ENCODE results near the gene CCNDBP1. TPM values are rescaled to one million over a fixed set of nuclear protein-coding genes. Genes with fewer than 3 reads are reported as not detected.
"Not testable (repeated sequence)": the region's sequence is repeated elsewhere in the genome, so short reads cannot be mapped to it uniquely, and the experiment has no call there.

CCNDBP1 gene, protein sequence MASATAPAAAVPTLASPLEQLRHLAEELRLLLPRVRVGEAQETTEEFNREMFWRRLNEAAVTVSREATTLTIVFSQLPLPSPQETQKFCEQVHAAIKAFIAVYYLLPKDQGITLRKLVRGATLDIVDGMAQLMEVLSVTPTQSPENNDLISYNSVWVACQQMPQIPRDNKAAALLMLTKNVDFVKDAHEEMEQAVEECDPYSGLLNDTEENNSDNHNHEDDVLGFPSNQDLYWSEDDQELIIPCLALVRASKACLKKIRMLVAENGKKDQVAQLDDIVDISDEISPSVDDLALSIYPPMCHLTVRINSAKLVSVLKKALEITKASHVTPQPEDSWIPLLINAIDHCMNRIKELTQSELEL
- 10 to 100 TPM; 45.8 to 51.6 TPM for total RNA-seq

DNA sequence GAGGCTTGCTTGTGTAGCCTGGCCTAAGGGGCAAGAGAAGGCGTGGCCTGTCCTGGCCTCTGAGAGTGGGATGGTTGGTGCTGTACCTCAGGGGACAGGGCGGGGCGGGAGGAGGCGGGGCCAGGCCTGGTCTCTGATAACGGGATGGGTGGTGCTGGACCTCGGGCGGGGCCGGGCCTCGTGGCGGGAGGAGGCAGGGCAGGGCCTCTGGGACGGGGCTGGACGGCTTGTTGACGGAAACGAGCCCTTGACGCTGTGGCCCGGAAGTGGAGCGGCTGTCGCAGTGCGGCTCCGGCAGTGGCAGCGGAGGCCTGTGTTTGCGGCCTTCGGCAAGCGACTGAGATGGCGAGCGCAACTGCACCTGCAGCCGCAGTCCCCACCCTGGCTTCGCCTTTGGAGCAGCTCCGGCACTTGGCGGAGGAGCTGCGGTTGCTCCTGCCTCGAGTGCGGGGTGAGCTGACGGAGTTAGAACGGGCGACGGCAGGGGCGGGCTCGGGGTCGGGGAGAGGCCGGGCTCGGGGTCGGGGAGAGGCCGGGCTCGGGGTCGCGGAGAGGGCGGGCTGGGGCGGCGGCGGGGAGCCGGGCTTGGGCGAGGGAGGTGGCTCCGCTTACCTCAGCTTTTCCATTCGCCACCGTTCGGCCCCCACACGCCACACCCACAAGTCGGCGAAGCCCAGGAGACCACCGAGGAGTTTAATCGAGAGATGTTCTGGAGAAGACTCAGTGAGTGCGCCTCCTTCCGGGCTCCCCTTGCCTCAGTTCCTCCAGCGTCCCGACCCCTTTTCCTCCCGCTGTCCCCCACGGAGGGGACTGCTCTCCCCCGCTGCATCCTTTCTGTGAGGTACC, at the start of gene CCNDBP1:
CCNDBP1 (plus strand) TSS at position 247 of the 846 bp plus-strand sequence; CDS start at position 343, 96 bp downstream.
- CTCF ChIA-PET: interaction anchor here (1.4 to 2.5 kb wide), 3 partner anchors 19 to 100 kb away, joined by 7 to 18 read pairs (median 8); no protein-coding TSS in a partner anchor
- intact Hi-C loops (cut with DNase I, micrococcal nuclease): loop anchor here in 1 of 2 experiments (1.0 to 5.0 kb wide), 14 partner anchors 52 to 912 kb away; partner anchors contain the start of genes CDAN1, GANC, LCMT2 and PDIA3
- Mint-ChIP-seq H3K36me3 (ENCODE audit: low read depth) (peaks cover 15% of the 10 kb centered on the region), H3K4me1 (peaks cover 26% of the 10 kb centered on the region), H3K4me3 (peak within 1 kb of the TSS; percentile 90), H3K27me3 (no peaks in the 10 kb centered on the region), H3K27ac (peak within 1 kb of the TSS; percentile 94), H3K9me3 (ENCODE audit: low read depth) (no peaks in the 10 kb centered on the region)
- peak; percentile 96 for ATAC-seq
- DNase-seq: peak; percentile 94
- POLR2A ChIA-PET: interaction anchor here (0.5 kb wide), 1 partner anchor 1733 kb away, joined by 3 read pairs; no protein-coding TSS in a partner anchor

DNA sequence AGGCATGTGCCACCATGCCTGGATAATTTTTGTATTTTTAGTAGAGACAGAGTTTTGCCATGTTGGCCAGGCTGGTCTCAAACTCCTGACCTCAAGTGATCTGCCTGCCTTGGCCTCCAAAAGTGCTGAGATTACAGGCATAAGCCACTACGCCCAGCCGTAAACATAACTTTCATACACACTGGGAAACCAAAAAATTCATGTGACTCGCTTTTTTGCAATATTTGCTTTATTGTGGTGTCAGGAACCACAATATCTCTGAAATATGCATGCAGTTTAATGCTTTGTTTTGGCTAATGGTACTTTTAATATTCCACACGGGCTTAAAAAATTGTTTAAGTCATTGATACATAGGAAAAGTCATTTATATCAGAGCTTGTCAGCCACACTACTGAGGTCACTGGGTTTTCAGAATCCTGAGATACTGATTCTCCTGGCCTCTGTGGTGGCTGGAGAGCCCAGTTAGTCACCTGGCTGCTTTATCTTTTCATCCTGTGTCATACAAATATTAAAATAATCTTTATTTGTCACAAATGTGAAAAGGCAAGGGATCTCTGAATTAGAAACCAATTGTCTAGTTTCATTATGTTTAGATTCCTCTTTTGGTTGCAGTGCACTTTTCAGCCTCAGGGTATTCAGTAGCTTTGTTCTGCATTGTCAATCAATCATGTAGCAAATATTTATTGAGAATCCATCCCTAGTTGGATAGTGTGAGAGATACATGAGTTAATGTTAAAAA, 41.8 kb upstream of the CCNDBP1 start:
- Mint-ChIP-seq H3K36me3 (ENCODE audit: low read depth) (peaks cover 36% of the 10 kb centered on the region), H3K27ac (no peak overlapping the region), H3K27me3 (no peaks in the 10 kb centered on the region), H3K9me3 (ENCODE audit: low read depth) (no peaks in the 10 kb centered on the region), H3K4me3 (no peak overlapping the region), H3K4me1 (peaks cover 14% of the 10 kb centered on the region)
- intact Hi-C loops (cut with DNase I, micrococcal nuclease): no loop called here
- DNase-seq: no peak
- ChIA-PET POLR2A (no interaction called here), CTCF (interaction anchor here (0.9 kb wide), 1 partner anchor 22 kb away, joined by 3 read pairs; no protein-coding TSS in a partner anchor)
- ATAC-seq: peak; percentile 42

DNA sequence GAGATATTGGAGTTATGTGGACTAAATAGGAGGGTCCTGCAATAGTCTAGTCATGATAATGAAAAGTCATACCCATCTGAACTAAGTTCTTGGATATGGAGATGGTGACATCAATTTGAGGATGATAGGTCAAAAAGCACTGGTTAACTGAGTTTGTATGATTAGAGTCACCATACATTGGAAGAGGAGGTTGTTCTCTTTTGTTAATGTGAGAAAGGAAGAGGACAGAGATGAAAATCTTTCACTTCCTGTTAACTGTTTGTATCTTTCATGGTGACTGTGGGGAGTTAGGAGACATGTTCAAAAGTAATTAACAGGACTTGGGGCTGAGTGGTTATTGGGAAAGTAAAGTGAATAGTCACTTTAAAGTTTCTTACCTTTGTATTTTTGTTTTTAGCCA, 40.7 kb upstream of the CCNDBP1 start:
- H3K4me3 Mint-ChIP-seq: no peak overlapping the region
- DNase-seq (no peak), ATAC-seq (peak; percentile 26)
- peaks cover 14% of the 10 kb centered on the region for H3K4me1 Mint-ChIP-seq
- H3K27ac Mint-ChIP-seq: no peak overlapping the region
- intact Hi-C loops (cut with DNase I, micrococcal nuclease): no loop called here
- no peaks in the 10 kb centered on the region for H3K9me3 Mint-ChIP-seq (ENCODE audit: low read depth)
- POLR2A ChIA-PET: no interaction called here
- no peaks in the 10 kb centered on the region for H3K27me3 Mint-ChIP-seq
- H3K36me3 Mint-ChIP-seq (ENCODE audit: low read depth): peaks cover 35% of the 10 kb centered on the region
- CTCF ChIA-PET: no interaction called here

DNA sequence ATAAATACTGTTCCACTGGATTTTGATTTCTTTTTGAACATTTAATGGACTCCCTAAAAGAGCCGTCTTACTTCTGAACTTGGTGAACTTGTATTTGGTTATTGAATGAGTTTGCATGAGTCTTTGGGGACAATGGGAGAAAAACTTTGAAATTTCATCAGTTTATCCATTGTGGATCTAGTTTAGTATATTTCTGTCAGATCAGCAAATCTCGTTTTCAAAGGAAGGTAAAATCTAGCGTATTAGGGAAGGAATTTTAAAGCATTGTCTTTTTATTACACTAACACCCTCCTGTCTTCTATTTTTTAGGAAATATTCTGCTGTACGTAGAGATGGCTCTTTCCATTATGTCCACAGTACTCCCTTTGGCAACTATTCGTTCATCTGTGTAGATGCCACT, 39.0 kb upstream of the CCNDBP1 start:
- H3K27me3 Mint-ChIP-seq: no peaks in the 10 kb centered on the region
- intact Hi-C loops (cut with DNase I, micrococcal nuclease): no loop called here
- POLR2A ChIA-PET: interaction anchor here (0.5 kb wide), 1 partner anchor 355 kb away, joined by 3 read pairs; no protein-coding TSS in a partner anchor

DNA sequence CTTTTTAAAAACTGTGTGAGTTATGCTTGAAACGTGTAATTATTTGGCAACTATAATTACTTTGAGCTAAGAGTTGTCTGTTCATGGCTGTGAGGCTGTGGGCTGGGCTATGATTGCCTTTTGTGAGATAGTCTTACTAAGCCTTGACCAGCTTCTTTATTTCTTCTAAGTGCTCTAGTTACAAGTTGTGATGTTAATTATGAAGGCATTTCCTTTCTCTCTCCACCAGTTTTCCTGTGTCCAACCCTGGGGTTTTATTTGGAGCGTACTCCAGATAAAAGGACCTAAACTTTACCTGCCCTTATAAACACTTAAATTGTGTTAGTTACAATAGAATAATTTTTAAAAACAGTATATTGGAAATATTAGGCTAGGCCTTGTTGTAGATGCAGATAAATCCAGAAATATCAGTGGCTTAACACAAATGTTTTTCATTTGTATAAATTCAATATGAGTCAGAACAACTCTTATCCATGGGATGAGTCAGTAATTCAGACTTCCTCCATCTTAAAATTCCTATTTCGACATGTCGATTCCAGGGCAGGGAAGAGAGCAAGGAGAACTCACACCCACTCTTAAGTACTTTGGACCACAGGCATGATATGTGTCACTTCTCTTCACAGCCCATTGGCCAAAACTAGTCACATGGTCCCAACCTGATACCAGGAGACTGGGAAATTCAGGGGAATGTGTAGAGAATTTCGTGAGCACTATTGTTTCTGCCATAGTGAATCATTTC, 34.8 kb upstream of the CCNDBP1 start:
- H3K36me3 Mint-ChIP-seq (ENCODE audit: low read depth): peaks cover 32% of the 10 kb centered on the region
- intact Hi-C loops (cut with DNase I, micrococcal nuclease): no loop called here
- POLR2A ChIA-PET: no interaction called here

More for the DNA sequence above, 39.0 kb upstream of the CCNDBP1 start:
- DNase-seq (no peak), ATAC-seq (no peak)
- Mint-ChIP-seq H3K36me3 (ENCODE audit: low read depth) (peaks cover 29% of the 10 kb centered on the region), H3K9me3 (ENCODE audit: low read depth) (no peaks in the 10 kb centered on the region), H3K4me1 (peaks cover 14% of the 10 kb centered on the region), H3K4me3 (no peak overlapping the region), H3K27ac (no peak overlapping the region)
- CTCF ChIA-PET: no interaction called here

DNA sequence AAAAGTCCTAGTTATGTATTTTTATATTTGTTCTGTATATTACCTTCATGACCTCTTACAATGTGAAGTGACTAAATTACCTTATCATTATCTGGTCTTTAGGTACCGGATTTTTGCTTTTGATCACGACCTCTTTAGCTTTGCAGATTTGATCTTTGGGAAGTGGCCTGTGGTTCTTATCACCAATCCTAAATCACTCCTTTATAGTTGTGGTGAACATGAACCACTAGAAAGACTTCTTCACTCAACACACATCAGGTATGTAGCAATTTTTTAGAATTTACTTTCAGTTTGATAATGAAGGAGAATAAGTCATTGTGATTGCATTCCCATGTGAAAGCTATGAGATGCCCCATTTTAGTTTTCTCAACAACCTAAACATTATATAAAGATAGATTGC, 33.5 kb upstream of the CCNDBP1 start:
- Mint-ChIP-seq H3K4me1 (peaks cover 11% of the 10 kb centered on the region), H3K36me3 (ENCODE audit: low read depth) (peaks cover 32% of the 10 kb centered on the region), H3K27me3 (no peaks in the 10 kb centered on the region), H3K4me3 (no peak overlapping the region), H3K9me3 (ENCODE audit: low read depth) (no peaks in the 10 kb centered on the region), H3K27ac (no peak overlapping the region)
- intact Hi-C loops (cut with DNase I, micrococcal nuclease): no loop called here
- ChIA-PET POLR2A (no interaction called here), CTCF (interaction anchor here (0.5 kb wide), 1 partner anchor 31 kb away, joined by 3 read pairs; no protein-coding TSS in a partner anchor)
- no peak for DNase-seq
- peak; percentile 55 for ATAC-seq

More for the DNA sequence above, 34.8 kb upstream of the CCNDBP1 start:
- Mint-ChIP-seq H3K27me3 (no peaks in the 10 kb centered on the region), H3K9me3 (ENCODE audit: low read depth) (no peaks in the 10 kb centered on the region), H3K27ac (no peak overlapping the region), H3K4me1 (peaks cover 11% of the 10 kb centered on the region), H3K4me3 (no peak overlapping the region)
- no peak for ATAC-seq
- CTCF ChIA-PET: interaction anchor here (0.7 kb wide), 1 partner anchor 42 kb away, joined by 3 read pairs; no protein-coding TSS in a partner anchor
- no peak for DNase-seq

DNA sequence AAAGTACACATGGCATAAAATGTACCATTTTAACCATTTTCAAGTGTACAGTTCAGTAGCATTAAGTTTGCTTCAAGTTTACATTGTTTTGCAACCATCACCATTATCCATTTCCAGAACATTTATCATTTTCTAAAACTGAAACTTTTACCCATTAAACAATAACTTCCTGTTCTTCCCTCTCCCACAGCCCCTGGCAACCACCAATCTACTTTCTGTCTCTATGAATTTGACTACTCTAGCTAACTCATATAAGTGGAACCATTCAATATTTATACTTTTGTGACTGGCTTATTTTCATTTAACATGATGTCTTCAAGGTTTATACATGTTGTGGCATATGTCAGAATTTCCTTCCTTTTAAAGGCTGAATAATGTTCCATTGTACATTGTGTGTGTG, 31.9 kb upstream of the CCNDBP1 start:
- Mint-ChIP-seq H3K9me3 (ENCODE audit: low read depth) (no peaks in the 10 kb centered on the region), H3K27ac (no peak overlapping the region), H3K27me3 (no peaks in the 10 kb centered on the region), H3K4me3 (no peak overlapping the region), H3K4me1 (peaks cover 11% of the 10 kb centered on the region), H3K36me3 (ENCODE audit: low read depth) (peaks cover 32% of the 10 kb centered on the region)
- DNase-seq: no peak
- CTCF ChIA-PET: interaction anchor here (0.9 kb wide), 1 partner anchor 51 kb away, joined by 3 read pairs; no protein-coding TSS in a partner anchor
- POLR2A ChIA-PET: no interaction called here
- intact Hi-C loops (cut with DNase I, micrococcal nuclease): no loop called here
- no peak for ATAC-seq

DNA sequence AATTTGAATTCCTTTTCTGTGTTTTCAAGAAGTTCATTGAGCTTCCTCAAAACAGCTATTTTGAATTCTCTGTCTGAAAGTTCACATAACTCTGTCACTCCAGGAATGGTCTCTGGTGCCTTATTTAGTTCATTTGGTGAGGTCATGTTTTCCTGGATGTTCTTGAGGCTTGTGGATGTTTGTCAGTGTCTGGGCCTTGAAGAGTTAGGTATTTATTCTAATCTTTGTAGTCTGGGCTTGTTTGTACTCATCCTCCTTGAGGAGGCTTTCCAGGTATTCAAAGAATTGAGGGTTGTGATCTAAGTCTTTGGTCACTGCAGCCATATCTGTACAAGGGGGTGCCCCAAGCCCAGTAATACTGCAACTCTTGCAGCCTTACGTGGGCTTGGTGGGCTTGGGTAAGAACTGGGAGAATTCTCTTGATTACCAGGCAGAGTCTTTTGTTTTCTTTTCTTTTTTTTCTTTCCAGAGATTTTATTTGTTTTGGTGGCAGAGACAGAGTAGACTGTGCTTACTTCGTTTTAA, 19.3 kb upstream of the CCNDBP1 start:
- DNase-seq (no peak), ATAC-seq (no peak)
- Mint-ChIP-seq H3K4me1 (peaks cover 3% of the 10 kb centered on the region), H3K36me3 (ENCODE audit: low read depth) (peaks cover 29% of the 10 kb centered on the region), H3K9me3 (ENCODE audit: low read depth) (no peaks in the 10 kb centered on the region), H3K27ac (no peak overlapping the region), H3K27me3 (no peaks in the 10 kb centered on the region), H3K4me3 (no peak overlapping the region)
- ChIA-PET POLR2A (interaction anchor here (0.6 kb wide), 1 partner anchor 44 kb away, joined by 7 read pairs; no protein-coding TSS in a partner anchor), CTCF (no interaction called here)
- intact Hi-C loops (cut with DNase I, micrococcal nuclease): no loop called here

DNA sequence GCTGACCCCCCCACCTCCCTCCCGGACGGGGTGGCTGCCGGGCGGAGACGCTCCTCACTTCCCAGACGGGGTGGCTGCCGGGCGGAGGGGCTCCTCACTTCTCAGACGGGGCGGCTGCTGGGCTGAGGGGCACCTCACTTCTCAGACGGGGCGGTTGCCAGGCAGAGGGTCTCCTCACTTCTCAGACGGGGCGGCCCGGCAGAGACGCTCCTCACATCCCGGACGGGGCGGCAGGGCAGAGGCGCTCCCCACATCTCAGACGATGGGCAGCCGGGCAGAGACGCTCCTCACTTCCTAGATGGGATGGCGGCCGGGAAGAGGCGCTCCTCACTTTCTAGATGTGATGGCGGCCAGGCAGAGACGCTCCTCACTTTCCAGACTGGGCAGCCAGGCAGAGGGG, 17.9 kb upstream of the CCNDBP1 start:
- ATAC-seq; H3K4me1 Mint-ChIP-seq; DNase-seq; intact Hi-C loops (cut with DNase I, micrococcal nuclease); H3K27ac Mint-ChIP-seq; CTCF ChIA-PET; H3K9me3 Mint-ChIP-seq (ENCODE audit: low read depth); H3K4me3 Mint-ChIP-seq; POLR2A ChIA-PET; H3K27me3 Mint-ChIP-seq: not testable (repeated sequence)
- peaks cover 34% of the 10 kb centered on the region for H3K36me3 Mint-ChIP-seq (ENCODE audit: low read depth)

DNA sequence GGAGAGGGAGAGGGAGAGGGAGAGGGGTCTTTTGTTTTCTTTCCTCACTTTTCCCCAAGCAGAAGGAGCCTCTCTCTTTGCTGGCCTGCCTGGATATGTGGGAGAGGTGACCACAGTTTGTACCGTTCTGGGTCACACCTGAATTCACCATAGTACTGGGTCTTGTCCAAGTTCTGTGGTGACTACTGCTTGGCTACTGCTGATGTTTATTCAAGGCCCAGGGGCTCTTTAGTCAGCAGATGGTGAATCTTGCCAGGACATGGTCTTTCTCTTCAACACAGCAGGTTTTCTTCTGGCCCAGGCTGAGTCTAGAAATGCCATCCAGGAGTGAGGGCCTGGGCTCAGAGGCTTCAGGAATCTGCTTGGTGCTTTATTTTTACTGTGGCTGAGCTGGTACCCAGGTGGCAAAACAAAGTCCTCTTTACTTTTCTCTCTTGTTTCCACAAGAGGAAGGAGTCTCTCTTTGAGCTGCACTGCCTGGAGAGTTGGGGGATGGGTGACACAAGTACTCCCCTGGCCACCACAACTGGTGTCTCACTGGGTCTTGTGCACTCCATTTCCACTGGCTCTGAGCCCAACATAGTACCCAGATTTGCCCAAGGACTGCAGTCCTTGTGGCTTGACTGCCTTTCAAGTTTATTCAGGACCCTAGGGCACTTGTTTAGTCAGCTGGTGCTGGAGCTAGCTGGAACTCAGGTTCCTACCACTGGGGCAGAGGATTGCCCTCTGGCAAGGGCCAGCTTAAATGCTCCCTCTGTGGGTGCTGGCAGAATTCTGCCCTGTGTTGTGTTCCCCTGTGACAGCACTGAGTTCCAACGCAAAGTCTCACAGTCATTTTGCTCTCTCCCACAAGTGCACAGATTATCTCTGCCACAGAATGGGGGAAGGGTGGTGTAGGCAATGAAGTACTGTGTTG, 16.8 kb upstream of the CCNDBP1 start:
- Mint-ChIP-seq H3K9me3 (ENCODE audit: low read depth) (no peaks in the 10 kb centered on the region), H3K36me3 (ENCODE audit: low read depth) (peaks cover 38% of the 10 kb centered on the region), H3K27me3 (no peaks in the 10 kb centered on the region), H3K4me3 (no peak overlapping the region), H3K4me1 (peaks cover 3% of the 10 kb centered on the region), H3K27ac (no peak overlapping the region)
- ChIA-PET POLR2A (no interaction called here), CTCF (no interaction called here)
- peak; percentile 53 for ATAC-seq
- intact Hi-C loops (cut with DNase I, micrococcal nuclease): no loop called here
- DNase-seq: no peak
